ENCODE results near the gene CRAT.

Gene CRAT

GRCh38 chr9:129110740-129111527 is at the start of gene CRAT, which contains the start of gene PTPA:
Gene CRAT, minus strand, starts transcription at chr9:129110793. Its CDS starts 284 bp downstream, at chr9:129110509.
Gene PTPA, plus strand, starts transcription at chr9:129111415. Its CDS starts 186 bp downstream, at chr9:129111601.
- peak; percentile 89 to 90 for DNase-seq (ENCODE audit: low read depth in 2 of 2)

GRCh38 chr9:129156163-129156562 is 45.6 kb upstream of the CRAT start:
- no peak for DNase-seq (ENCODE audit: low read depth in 2 of 2)

DNA sequence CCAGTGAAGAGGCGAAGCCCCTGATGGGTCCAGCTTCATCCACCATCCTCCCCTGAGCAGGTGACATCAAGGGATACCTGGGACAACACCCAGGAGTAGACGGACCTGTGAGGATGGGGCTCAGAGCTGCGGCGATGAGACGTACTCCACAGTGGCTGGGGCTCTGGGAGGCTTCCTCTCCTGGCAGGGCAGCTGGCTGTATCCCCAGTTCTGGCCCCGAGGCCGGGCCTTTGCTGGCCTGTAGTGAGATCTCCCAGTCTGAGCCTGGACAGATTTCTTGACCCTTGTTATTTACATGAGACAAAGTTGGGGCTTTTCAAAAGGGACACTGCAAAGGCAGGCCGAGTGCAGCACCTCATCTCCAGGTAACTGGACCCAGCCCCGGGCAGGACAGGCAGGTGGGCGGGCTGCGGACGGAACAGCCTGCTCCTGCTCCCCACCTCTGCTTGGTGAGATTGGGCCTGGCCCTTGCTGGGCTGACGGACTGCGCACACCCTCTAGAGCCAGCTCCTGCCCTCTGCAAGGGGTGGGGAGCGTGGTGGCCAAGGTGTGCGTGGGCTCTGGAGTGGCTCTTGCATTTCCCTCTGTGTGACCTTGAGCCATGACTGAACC is 44.4 kb upstream of the CRAT start:
- no peak for DNase-seq (ENCODE audit: low read depth in 2 of 2)

GRCh38 chr9:129151469-129151868 is 40.9 kb upstream of the CRAT start:
- no peak for DNase-seq (ENCODE audit: low read depth in 2 of 2)

DNA sequence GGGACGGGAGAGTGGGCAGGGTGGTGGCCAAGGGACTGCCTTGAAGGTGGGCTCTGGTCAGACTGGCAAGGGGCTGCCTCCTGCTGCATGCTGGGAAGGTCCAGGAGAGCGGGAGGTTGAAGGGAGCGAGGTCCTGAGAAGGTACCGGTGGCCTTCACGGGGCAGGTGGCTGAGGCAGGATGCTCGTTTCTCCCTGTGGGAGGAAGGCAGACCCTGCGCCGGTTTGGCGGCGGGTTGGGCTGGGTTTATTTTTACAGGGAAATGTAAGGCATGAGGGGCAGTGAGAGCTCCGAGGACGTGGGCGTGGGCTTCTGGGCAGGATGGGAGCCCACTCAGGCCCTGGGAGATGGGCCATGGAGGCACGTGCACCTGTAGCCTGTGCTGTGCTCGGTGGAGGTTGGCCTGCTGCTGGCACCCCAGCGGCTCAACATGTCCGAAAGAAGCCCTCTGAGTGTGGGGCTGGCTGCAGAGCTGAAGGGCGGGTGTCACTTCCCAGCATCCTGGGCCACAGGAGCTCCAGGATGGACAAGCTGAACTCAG is 40.1 kb upstream of the CRAT start:
- DNase-seq (ENCODE audit: low read depth in 2 of 2) = no peak

DNA sequence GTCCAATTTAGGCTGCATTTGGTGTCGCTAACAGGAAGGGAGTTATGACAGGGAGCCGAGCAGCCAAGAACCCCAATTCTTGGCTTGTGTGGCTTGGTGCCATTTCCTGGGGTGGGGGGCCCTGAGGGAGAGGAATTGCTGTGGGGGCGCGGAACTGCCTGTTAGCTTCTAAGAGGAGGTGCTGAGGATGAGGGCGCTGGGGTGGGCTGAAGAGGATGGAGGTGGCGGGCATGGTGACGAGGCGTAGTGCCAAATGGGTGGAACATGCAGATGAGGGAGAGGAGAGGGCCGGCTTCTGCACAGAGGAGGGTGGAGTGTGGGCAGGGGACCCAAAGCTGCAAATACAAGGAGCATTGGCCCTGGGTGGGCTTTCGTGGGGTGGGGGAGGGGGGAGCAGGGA is 39.5 kb upstream of the CRAT start:
- no peak for DNase-seq (ENCODE audit: low read depth in 2 of 2)

DNA sequence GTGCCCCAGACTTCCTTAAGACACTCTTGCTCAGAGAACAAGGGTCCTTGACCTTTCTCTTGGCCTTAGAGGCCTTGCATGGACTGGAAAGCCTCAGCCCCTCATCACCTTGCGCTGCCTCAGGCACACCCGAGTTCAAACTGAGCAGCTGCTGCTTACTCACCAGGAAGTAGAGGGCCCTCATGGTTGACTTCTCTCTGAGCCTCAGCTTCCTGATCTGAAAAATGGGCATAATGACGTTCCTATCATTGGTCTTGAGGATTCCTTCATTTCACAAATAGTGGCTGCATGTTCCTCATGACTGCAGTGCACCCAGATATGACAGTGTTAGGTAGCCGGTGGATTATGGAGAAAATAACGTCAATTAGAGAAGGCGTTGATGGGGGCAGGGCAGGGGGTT is 38.8 kb upstream of the CRAT start:
- no peak for DNase-seq (ENCODE audit: low read depth in 2 of 2)

DNA sequence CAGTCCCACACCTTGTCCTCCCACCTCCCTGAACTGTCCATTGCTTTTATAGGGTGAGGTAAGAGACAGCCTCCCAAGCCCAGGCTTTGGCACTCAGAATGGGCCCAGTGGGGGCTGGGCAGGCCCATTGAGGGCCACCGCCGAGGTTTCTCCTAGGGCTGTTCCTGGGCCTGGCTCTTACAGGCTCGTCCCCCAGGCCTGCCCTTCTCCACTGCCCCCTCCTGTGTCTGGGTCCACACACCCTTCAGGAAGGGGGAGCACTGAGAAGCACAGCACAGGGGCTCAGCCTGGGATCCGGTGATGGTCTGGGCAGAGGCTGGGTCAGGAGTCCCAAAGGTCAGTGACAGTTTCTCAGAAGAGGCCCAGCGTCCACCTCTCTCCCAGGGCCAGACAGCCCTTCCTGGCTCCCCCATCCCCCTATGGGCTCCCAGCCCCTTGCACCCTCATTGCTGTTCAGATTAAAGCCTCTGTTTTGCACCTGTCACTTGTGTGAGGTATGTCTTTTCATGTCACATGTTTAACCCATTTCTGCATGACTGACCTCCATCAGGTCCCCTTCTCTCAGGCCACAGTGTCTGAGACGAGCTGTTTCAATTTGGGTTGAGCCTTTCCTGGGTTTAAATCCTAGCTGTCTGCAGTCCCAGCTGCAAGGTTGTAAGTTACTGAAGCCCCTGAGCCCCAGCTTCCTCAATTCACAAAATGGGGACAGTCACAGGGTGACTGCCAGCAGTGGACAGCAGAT is 38.0 kb upstream of the CRAT start:
- no peak for DNase-seq (ENCODE audit: low read depth in 2 of 2)

GRCh38 chr9:129146441-129146941 is 35.9 kb upstream of the CRAT start:
- no peak for DNase-seq (ENCODE audit: low read depth in 2 of 2)

DNA sequence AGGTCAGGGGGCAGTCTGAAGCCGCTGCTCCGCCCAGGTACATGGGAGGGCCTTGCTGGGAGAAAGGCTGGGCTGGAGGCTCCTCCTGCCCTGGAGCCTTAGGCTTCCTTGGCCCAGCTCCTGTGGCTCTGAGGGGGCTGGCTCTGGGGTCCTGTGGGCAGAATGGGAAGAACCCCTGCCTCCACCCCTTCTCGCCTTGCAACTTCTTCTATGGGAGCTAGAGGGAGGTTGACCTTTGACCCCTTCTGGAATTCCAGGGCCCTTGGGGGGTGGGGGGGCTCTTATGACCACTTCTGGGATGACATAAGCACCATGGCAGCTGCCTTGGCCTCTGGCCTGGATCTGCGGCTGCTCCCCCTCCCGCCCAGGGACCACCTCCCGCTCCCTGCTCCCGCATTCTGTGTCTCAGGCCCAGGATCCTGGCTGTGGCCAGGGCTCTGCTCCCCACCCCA is 35.3 kb upstream of the CRAT start:
- DNase-seq (ENCODE audit: low read depth in 2 of 2) = no peak

- no peak for DNase-seq (ENCODE audit: low read depth in 2 of 2)
Observed at GRCh38 chr9:129145316-129145715, 34.7 kb upstream of the CRAT start.

DNA sequence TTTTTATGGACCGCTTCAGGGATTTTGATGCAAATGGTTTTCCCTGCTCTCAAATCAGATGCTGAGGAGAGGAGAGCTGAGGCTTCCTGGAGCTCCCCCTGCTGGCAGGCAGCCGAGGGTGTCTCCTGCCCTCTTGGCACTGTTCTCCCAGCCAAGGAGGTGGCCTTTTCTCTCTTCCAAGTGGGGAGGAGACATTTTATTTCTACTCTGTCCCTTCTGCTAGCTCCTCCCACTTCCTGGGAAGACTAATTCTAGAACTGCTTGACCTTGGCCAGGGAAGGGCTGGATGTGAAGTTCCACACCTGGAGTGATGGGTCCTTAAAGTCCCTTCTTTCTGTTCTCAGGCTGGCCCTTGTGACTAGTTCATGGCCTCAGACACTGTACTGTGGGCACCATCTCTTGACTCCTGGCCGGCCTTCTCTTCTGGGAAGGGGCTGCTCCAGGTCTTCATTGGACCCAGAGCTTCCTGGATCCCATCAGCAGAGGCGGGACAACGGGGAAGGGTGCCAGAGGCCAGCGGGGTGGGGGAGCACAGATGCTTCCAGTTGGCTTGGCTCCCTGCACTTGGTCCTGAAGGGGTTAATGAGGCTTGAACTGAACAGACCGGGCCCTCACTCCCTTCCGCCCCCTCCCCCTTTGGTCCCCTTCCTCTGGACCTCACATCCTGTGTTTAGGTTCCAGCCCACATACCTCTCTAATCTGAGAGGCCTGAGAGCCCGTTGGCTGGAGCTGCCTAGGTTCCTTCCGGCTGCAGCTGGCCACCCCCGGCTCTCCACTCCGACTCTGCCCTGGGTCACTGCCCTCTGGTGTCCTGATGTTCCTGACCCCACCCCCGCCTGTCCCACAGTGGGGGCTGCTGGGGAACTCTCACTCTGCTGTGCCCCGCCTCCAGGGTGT is 32.7 kb upstream of the CRAT start:
- DNase-seq (ENCODE audit: low read depth in 2 of 2) = peak; percentile 39 to 48

- DNase-seq (ENCODE audit: low read depth in 2 of 2) = no peak
Observed at GRCh38 chr9:129142138-129142935, 31.7 kb upstream of the CRAT start.

DNA sequence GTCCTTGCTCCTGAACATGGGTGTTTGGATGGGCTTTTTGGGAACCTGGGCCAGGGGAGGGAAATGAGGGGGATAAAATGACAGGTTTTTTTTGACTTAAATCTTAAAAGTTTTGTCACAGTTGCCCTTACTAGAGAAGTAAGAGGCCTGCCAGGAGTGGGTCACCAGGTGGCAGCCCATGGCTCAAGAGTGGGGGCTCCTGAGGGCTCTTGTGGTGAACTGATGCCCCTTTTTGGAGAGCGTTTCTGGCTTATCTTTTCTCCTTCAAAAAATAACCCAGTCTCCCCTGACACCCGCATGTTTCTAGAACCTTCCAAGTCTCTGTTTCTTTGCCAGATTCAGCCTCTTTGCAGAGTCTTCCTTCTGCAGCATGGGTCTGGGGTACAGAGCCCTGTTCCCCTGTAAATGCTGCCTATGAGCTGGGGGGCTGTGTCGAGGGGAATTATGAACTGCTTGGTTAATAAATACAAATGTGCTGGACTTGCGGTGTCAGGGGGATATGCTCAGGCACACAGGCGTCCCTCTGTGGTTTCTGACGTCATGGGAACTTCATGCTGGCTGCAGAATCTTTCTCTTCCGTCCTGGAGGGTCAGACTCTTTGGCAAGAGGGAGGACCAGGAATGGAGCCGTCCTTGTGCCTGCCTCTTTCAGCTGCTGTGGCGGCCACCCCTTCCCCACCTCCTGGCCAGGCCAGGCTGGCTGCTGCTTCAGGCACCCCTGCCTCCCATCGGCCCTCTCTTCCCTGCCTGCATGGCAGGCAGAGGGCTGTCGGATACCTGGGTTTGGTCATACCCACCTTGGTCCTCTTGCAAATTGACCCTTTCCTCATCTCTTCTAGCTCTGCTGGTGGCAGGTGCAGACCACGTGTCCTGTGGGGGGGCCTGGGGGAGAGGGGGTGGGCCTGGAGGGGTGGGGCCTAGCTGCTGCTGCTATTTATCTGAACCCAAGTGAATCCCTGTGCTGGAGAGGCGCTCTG is 30.8 kb upstream of the CRAT start:
- DNase-seq (ENCODE audit: low read depth in 2 of 2) = no peak

DNA sequence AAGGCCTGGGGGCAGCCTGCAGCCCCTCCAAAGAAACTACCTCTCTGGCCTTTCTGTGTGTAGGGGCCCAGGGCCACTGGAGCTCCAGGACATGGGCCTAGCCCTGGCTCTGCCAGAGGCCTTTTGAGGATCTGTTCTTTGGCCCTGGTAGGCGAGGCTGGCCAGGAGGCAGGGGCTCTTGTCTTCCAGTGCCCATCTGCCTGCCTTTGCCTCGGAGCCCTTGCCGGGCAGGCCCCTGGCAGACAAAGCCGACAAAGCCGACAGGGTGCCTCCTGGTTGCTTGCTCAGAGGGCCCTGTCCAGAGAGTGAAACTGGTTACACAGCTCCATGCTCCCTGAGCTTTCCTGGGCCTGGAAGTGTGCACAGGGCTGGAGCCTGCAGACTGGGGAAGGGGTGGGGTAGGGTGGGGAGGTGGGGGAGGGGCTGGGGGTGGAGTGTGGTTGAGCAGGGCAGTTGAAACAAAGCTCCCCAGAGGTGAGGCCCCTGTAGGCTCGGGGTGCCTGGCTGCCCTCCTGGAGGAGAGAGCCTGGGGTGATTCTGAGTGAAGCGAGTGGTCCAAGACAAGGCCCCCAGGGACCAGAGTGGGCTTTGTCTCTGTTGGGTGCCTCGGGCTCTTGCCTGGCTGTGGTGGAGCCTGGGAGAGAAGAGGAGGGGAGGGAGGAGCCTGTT is 29.9 kb upstream of the CRAT start:
- DNase-seq (ENCODE audit: low read depth in 2 of 2) = no peak

GRCh38 chr9:129139993-129140396 is 29.4 kb upstream of the CRAT start:
- peak; percentile 60 to 77 for DNase-seq (ENCODE audit: low read depth in 2 of 2)

- DNase-seq (ENCODE audit: low read depth in 2 of 2) = peak; percentile 31 to 57
Observed at GRCh38 chr9:129139233-129139992, 28.8 kb upstream of the CRAT start.
